ENCODE data around the gene ECHDC1.
A peak's percentile ranks its signal among the peaks of the same experiment; 100 is the strongest.
"Not testable (repeated sequence)": the region's sequence is repeated elsewhere in the genome, so short reads cannot be mapped to it uniquely, and the experiment has no call there.

Gene ECHDC1

GRCh38 chr6:127342296-127342945 is 988 bp downstream of the ECHDC1 start:
- peak; percentile 44 for DNase-seq (ENCODE audit: low spot score)

- DNase-seq (ENCODE audit: low spot score) = no peak
Observed at GRCh38 chr6:127341471-127342202, 1.8 kb downstream of the ECHDC1 start.

- no peak for DNase-seq (ENCODE audit: low spot score)
Observed at GRCh38 chr6:127340171-127340570, 3.2 kb downstream of the ECHDC1 start.

GRCh38 chr6:127338936-127339335 is 4.5 kb downstream of the ECHDC1 start:
- no peak for DNase-seq (ENCODE audit: low spot score)

- no peak for DNase-seq (ENCODE audit: low spot score)
Observed at GRCh38 chr6:127332383-127332961, 10.9 kb downstream of the ECHDC1 start.

- DNase-seq (ENCODE audit: low spot score) = not testable (repeated sequence)
Observed at GRCh38 chr6:127331256-127331655, 12.2 kb downstream of the ECHDC1 start.

GRCh38 chr6:127328043-127328609 is 15.3 kb downstream of the ECHDC1 start:
- DNase-seq (ENCODE audit: low spot score) = no peak

GRCh38 chr6:127319686-127320085 is 23.7 kb downstream of the ECHDC1 start:
- DNase-seq (ENCODE audit: low spot score) = no peak

- no peak for DNase-seq (ENCODE audit: low spot score)
Observed at GRCh38 chr6:127317388-127318128, 25.9 kb downstream of the ECHDC1 start.

GRCh38 chr6:127305741-127306140 is 37.7 kb downstream of the ECHDC1 start:
- no peak for DNase-seq (ENCODE audit: low spot score)

GRCh38 chr6:127303917-127304316 is 39.5 kb downstream of the ECHDC1 start:
- no peak for DNase-seq (ENCODE audit: low spot score)

- peak; percentile 42 for DNase-seq (ENCODE audit: low spot score)
Observed at GRCh38 chr6:127302728-127303660, 40.4 kb downstream of the ECHDC1 start.

GRCh38 chr6:127301199-127301700 is 42.2 kb downstream of the ECHDC1 start:
- no peak for DNase-seq (ENCODE audit: low spot score)

GRCh38 chr6:127300411-127300810 is 43.0 kb downstream of the ECHDC1 start:
- DNase-seq (ENCODE audit: low spot score) = peak; percentile 57

- DNase-seq (ENCODE audit: low spot score) = no peak
Observed at GRCh38 chr6:127299522-127300240, 43.7 kb downstream of the ECHDC1 start.

- DNase-seq (ENCODE audit: low spot score) = no peak
Observed at GRCh38 chr6:127298475-127298874, 44.9 kb downstream of the ECHDC1 start.

- no peak for DNase-seq (ENCODE audit: low spot score)
Observed at GRCh38 chr6:127297502-127298070, 45.8 kb downstream of the ECHDC1 start.

- no peak for DNase-seq (ENCODE audit: low spot score)
Observed at GRCh38 chr6:127291495-127291894, 51.9 kb downstream of the ECHDC1 start.

GRCh38 chr6:127290391-127291265 is 52.8 kb downstream of the ECHDC1 start:
- no peak for DNase-seq (ENCODE audit: low spot score)
